ENCODE data around the gene CTCF.
"Not testable (repeated sequence)": the region's sequence is repeated elsewhere in the genome, so short reads cannot be mapped to it uniquely, and the experiment has no call there.

DNA sequence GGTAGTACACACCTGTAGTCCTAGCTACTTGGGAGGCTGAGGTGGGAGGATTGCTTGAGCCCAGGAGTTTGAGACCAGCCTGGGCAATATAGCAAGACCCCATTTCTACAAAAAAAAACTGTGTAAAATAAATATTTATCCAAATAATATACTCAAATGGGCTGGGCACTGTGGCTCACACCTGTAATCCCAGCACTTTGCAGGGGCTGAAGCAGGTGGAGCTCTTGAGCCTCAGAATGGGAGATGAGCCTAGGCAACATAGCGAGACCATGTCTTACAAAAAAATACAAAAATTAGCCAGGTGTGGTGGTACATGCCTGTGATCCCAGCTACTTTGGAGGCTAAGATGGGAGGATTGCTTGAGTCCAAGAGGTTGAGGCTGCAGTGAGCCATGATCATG lies 48.4 kb upstream of the CTCF start:
- TF ChIP-seq, protein P1, sequence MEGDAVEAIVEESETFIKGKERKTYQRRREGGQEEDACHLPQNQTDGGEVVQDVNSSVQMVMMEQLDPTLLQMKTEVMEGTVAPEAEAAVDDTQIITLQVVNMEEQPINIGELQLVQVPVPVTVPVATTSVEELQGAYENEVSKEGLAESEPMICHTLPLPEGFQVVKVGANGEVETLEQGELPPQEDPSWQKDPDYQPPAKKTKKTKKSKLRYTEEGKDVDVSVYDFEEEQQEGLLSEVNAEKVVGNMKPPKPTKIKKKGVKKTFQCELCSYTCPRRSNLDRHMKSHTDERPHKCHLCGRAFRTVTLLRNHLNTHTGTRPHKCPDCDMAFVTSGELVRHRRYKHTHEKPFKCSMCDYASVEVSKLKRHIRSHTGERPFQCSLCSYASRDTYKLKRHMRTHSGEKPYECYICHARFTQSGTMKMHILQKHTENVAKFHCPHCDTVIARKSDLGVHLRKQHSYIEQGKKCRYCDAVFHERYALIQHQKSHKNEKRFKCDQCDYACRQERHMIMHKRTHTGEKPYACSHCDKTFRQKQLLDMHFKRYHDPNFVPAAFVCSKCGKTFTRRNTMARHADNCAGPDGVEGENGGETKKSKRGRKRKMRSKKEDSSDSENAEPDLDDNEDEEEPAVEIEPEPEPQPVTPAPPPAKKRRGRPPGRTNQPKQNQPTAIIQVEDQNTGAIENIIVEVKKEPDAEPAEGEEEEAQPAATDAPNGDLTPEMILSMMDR (conservative IDR thresholded peaks at IDR 0.05; ENCODE audit: low read depth, low read length) = not testable (repeated sequence)
- not testable (repeated sequence) for TF ChIP-seq EZH2phosphoT487 (IDR thresholded peaks at IDR 0.05; ENCODE audit: borderline replicate concordance, low read length)
